ENCODE data around the gene EBLN1.

EBLN1 gene

GRCh38 chr10:22229802-22230157 is 12.0 kb upstream of the EBLN1 start:
- DNase-seq (ENCODE audit: extremely low spot score): no peak
- no peak for TF ChIP-seq CTCF (IDR thresholded peaks at IDR 0.05; ENCODE audit: control extremely low read depth, extremely low read depth, low read depth, missing control alignments)
- CTCF ChIA-PET: interaction anchor here (1.4 to 1.6 kb wide), 2 partner anchors 13 to 237 kb away, joined by 5 to 9 read pairs; no protein-coding TSS in a partner anchor
- POLR2A ChIA-PET: no interaction called here

- ChIA-PET POLR2A (no interaction called here), CTCF (interaction anchor here (1.4 to 1.6 kb wide), 4 partner anchors 14 to 761 kb away, joined by 4 to 9 read pairs (median 4); no protein-coding TSS in a partner anchor)
- TF ChIP-seq CTCF (IDR thresholded peaks at IDR 0.05; ENCODE audit: control extremely low read depth, extremely low read depth, low read depth, missing control alignments): no peak
- peak; percentile 84 for DNase-seq (ENCODE audit: extremely low spot score)
Observed at GRCh38 chr10:22228943-22229801, 11.4 kb upstream of the EBLN1 start.

- CTCF ChIA-PET: interaction anchor here (1.4 to 1.6 kb wide), 3 partner anchors 16 to 761 kb away, joined by 4 to 5 read pairs (median 4); no protein-coding TSS in a partner anchor
- no peak for TF ChIP-seq CTCF (IDR thresholded peaks at IDR 0.05; ENCODE audit: control extremely low read depth, extremely low read depth, low read depth, missing control alignments)
- POLR2A ChIA-PET: no interaction called here
- no peak for DNase-seq (ENCODE audit: extremely low spot score)
Observed at GRCh38 chr10:22228167-22228938, 10.5 kb upstream of the EBLN1 start.

- TF ChIP-seq CTCF (IDR thresholded peaks at IDR 0.05; ENCODE audit: control extremely low read depth, extremely low read depth, low read depth, missing control alignments): no peak
- DNase-seq (ENCODE audit: extremely low spot score): no peak
- CTCF ChIA-PET: interaction anchor here (1.3 kb wide), 1 partner anchor 118 kb away, joined by 3 read pairs; no protein-coding TSS in a partner anchor
- POLR2A ChIA-PET: no interaction called here
Observed at GRCh38 chr10:22226599-22226998, 8.8 kb upstream of the EBLN1 start.

- ChIA-PET POLR2A (no interaction called here), CTCF (interaction anchor here (1.7 kb wide), 1 partner anchor 16 kb away, joined by 3 read pairs; no protein-coding TSS in a partner anchor)
- DNase-seq (ENCODE audit: extremely low spot score): no peak
- TF ChIP-seq CTCF (IDR thresholded peaks at IDR 0.05; ENCODE audit: control extremely low read depth, extremely low read depth, low read depth, missing control alignments): no peak
Observed at GRCh38 chr10:22222236-22223190, 4.7 kb upstream of the EBLN1 start.

GRCh38 chr10:22219308-22219707 is 1.5 kb upstream of the EBLN1 start:
- DNase-seq (ENCODE audit: extremely low spot score): no peak
- no peak for TF ChIP-seq CTCF (IDR thresholded peaks at IDR 0.05; ENCODE audit: control extremely low read depth, extremely low read depth, low read depth, missing control alignments)
- POLR2A ChIA-PET: no interaction called here

More at GRCh38 chr10:22219308-22219707, 1.5 kb upstream of the EBLN1 start:
- CTCF ChIA-PET: no interaction called here
